ENCODE data around the gene EDARADD.
"Not testable (repeated sequence)": the region's sequence is repeated elsewhere in the genome, so short reads cannot be mapped to it uniquely, and the experiment has no call there.

EDARADD gene

GRCh38 chr1:236489710-236490377 lies 95.8 kb downstream of the EDARADD start:
- DNase-seq (ENCODE audit: low read depth) = no peak

- DNase-seq (ENCODE audit: low read depth) = no peak
Measured at GRCh38 chr1:236491469-236492136, 97.5 kb downstream of the EDARADD start.

DNA sequence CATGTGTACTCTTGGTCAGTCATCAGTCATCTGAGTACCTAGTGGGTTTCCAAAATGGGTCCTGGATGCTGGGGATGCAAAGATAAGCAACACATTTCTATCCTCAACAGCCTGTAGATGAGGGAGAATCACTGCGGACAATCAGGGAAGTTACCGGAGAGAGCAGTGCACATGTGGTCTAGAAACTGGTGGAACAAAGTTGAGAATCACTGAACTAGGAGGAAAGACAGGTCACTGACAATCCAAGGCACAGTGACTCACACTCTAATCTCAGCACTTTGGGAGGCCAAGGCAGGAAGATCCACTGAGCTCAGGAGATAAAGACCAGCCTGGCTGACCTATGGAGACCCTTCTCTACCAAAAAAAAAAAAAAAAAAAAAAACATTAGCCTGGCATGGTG lies 98.3 kb downstream of the EDARADD start:
- no peak for DNase-seq (ENCODE audit: low read depth)

DNA sequence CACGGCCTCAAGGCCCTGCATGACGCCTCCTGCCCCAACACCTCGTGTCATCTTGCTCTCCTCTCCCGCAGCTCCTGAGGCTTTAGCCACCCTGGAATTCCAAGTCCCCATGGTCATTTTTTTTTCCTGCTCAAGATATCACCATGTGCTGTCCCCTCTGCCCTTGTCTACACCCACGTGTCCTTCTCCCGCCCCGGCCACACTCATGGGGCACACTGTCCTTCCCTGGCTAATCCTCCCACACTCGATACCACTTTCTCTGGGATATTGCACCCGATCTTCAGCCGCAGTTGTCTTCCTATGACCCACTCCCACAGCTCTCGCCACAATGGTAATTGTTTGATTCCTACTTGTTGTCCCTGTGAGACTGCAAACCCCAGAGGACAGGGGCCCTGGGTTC lies 100.0 kb downstream of the EDARADD start:
- DNase-seq (ENCODE audit: low read depth) = no peak

DNA sequence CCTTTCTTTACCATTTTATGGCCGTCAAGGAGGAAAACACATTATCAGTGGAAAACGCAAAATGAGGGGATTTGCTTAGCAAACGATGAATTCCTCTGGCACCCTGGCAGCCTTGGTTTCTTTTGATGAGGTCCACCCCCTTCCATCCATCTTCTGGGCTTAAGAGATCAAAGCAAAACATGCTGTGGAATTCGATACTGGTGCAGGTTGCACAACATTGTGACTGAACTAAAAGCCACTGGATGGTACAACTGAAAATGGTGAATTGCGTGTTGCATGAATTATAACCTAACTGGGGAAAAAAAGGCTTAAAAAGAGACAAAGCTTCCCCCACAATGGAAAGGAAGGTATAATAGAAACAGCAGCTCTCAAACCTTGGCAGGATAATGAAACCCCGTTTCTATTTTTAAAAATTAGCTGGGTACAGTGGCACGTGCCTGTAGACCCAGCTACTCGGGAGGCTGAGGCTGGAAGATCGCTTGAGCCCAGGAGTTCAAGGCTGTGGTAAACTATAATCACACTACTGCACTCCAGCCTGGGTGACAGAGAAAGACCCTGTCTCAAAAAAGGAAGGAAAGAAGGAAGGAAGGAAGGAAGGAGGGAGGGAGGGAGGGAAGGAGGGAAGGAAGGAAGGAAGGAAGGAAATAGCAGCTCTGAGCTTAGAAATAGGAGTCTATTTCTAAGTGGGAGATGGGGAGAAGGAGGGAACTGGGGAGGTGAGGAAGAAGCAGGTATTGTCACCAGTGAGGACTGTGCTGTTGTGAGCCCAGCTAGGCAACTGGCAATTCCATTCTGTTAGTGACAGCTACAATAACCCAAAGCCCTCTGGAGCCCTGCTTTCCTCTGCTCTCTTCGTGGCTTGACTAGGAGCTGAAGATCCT lies 100.7 kb downstream of the EDARADD start:
- no peak for DNase-seq (ENCODE audit: low read depth)

GRCh38 chr1:236495467-236496112 lies 101.5 kb downstream of the EDARADD start:
- no peak for DNase-seq (ENCODE audit: low read depth)

DNA sequence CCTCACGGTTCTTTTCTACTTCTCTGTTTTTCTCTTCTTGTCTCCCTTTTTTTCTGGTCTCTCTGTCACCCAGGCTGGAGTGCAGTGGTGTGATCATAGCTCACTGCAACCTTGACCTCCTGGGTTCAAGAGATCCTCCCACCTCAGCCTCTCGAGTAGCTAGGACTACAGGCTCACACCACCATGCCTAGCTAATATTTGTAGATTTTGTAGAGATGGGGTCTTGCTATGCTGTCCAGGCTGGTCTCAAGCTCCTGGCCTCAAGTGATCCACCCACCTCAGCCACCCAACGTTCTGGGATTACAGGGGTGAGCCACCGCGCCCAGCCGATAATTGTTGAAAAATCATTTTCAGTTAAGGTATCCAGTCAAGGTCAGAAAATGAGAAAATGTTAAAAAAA lies 103.8 kb downstream of the EDARADD start:
- no peak for DNase-seq (ENCODE audit: low read depth)

GRCh38 chr1:236501093-236501492 lies 107.0 kb downstream of the EDARADD start:
- DNase-seq (ENCODE audit: low read depth) = no peak

DNA sequence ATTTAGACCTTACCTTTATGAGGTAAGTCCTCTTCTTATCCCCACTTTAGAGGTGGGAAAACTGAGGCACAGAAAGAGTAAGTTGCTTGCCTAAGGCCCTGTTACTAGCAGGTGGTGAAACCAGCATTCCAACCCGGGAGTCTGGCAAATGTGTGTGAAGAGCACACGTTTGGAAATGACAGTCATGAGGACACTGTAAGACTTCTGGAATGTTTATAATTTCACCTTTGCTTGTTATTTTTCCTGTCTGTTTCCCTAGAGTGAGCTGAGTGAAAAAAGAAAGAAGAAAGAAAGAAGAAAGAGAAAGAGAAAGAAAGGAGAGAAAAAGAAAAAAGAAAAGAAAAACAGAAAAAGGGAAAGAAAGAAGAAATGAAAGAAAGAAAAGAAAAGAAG lies 108.5 kb downstream of the EDARADD start:
- no peak for DNase-seq (ENCODE audit: low read depth)

GRCh38 chr1:236502972-236503639 lies 109.0 kb downstream of the EDARADD start:
- no peak for DNase-seq (ENCODE audit: low read depth)

DNA sequence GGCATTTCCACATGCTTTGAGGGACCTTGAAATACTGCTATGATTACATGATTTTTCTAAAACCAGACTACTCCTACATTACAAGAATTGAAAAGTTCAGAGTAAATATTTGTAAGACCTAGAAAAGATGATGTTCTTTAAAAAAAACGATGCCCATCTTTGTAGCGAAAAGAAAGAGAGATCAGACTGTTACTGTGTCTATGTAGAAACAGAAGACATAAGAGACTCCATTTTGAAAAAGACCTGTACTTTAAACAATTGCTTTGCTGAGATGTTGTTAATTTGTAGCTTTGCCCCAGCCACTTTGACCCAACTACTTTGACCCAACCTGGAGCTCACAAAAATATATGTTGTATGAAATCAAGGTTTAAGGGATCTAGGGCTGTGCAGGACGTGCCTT lies 110.3 kb downstream of the EDARADD start:
- not testable (repeated sequence) for DNase-seq (ENCODE audit: low read depth)

GRCh38 chr1:236507022-236507700 lies 113.1 kb downstream of the EDARADD start:
- no peak for DNase-seq (ENCODE audit: low read depth)

- DNase-seq (ENCODE audit: low read depth) = no peak
Measured at GRCh38 chr1:236508593-236509027, 114.5 kb downstream of the EDARADD start.

- DNase-seq (ENCODE audit: low read depth) = no peak
Measured at GRCh38 chr1:236509203-236509602, 115.1 kb downstream of the EDARADD start.

DNA sequence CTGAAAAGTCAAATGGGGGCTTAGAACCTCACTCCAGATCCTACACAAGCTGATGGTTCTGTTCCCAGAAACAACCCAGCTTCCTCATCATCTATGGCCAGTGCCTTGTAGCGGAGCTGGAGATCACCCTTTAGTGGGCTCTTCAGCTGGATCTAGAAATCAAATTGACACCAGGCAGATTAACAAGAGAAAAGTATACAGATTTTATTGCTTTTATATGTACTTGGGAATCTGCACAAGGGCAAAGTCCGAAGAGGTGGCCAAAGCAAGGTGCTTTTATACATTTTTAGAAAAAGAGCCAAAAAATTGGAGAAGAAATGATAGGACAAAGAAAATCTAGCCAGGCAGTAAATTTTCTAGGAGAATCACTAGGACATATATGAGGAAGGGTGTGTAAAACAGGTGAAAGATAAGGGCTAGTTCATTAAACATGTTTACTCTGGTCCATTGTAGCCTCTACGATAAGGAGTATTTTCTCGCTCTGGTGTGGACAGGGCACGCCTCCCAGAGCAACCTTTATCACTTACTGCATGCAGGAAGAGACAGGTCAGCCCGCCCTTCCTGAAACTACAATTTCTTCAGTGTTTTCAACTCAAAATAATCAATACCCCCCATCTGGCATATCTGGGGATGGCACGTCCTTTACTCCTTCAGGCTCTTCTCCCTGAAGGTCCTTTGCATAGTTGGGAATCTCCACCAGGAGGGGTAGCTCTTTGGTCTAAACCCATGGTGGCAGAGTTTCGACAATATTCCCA lies 115.7 kb downstream of the EDARADD start:
- DNase-seq (ENCODE audit: low read depth) = no peak

- DNase-seq (ENCODE audit: low read depth) = no peak
Measured at GRCh38 chr1:236511735-236512418, 117.8 kb downstream of the EDARADD start.

DNA sequence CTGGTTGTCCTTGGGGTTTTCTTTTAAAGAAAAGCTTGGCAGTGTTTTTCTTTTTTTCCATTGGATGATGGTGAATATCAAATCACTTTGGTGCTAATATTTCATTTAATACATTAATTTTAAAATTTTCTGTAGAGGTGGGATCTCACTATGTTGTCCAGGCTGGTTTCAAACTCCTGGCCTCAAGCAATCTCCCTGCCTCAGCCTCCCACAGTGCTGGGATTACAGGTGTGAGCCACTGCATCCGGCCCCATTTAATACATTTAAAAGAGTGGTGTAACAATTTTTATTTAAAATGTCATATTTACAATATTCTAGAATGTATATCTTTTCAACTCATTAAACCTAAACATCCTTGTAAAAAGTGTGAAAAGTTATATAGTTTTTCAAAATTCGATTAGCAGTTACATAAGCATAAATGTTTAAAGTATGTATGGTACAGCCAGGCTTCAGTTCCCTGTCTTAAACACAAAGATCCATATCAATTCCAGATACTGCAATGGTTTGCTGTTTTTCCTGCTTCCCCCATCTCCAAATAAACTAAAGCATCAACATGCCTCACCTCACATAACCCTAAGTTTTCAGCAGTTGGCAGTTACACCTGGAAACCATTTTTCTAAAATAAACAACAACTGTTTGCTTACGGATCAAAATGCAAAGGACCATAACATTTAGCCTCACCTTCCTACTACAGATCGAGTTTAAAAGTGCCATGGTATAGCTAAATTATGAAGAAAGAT lies 120.8 kb downstream of the EDARADD start:
- DNase-seq (ENCODE audit: low read depth) = no peak

GRCh38 chr1:236515443-236515958 lies 121.4 kb downstream of the EDARADD start:
- DNase-seq (ENCODE audit: low read depth) = no peak
